HG02970 (cell line): ENCODE results near the gene LRRC61.
"Not testable (repeated sequence)": the region's sequence is repeated elsewhere in the genome, so short reads cannot be mapped to it uniquely, and the experiment has no call there.

Experiments used
- ATAC-seq: cut with Tn5 transposase; IDR thresholded peaks from one replicate; pipeline ENCODE4 v1.9.1; 2021; ENCODE audit warnings: mild to moderate bottlenecking, moderate library complexity, moderate number of reproducible peaks; ENCODE audit not compliant: unreplicated experiment, low FRiP score

Gene LRRC61

GRCh38 chr7:150322833-150323681 is at the start of gene LRRC61, which contains the start of gene ACTR3C:
TSS of gene LRRC61 (plus strand) at chr7:150323355. CDS start at chr7:150336862, 13,507 bp downstream.
TSS of gene ACTR3C (minus strand) at chr7:150323545. CDS start at chr7:150295296, 28,249 bp downstream.
- peak; percentile 72 for ATAC-seq

- not testable (repeated sequence) for ATAC-seq
Observed at GRCh38 chr7:150276132-150276695, 46.9 kb upstream of the LRRC61 start.

- not testable (repeated sequence) for ATAC-seq
Observed at GRCh38 chr7:150278383-150278782, 44.8 kb upstream of the LRRC61 start.

- not testable (repeated sequence) for ATAC-seq
Observed at GRCh38 chr7:150281681-150282403, 41.3 kb upstream of the LRRC61 start.

GRCh38 chr7:150283111-150283510 is 40.0 kb upstream of the LRRC61 start:
- not testable (repeated sequence) for ATAC-seq

GRCh38 chr7:150283608-150284007 is 39.5 kb upstream of the LRRC61 start:
- not testable (repeated sequence) for ATAC-seq

- not testable (repeated sequence) for ATAC-seq
Observed at GRCh38 chr7:150285849-150286754, 37.1 kb upstream of the LRRC61 start.

GRCh38 chr7:150287815-150288214 is 35.3 kb upstream of the LRRC61 start:
- not testable (repeated sequence) for ATAC-seq

GRCh38 chr7:150288816-150289215 is 34.3 kb upstream of the LRRC61 start:
- ATAC-seq: not testable (repeated sequence)

- ATAC-seq: not testable (repeated sequence)
Observed at GRCh38 chr7:150290317-150290716, 32.8 kb upstream of the LRRC61 start.

- not testable (repeated sequence) for ATAC-seq
Observed at GRCh38 chr7:150295027-150295426, 28.1 kb upstream of the LRRC61 start.

- not testable (repeated sequence) for ATAC-seq
Observed at GRCh38 chr7:150295614-150296013, 27.5 kb upstream of the LRRC61 start.

- ATAC-seq: not testable (repeated sequence)
Observed at GRCh38 chr7:150296802-150297201, 26.4 kb upstream of the LRRC61 start.

GRCh38 chr7:150297978-150298377 is 25.2 kb upstream of the LRRC61 start:
- ATAC-seq: not testable (repeated sequence)

GRCh38 chr7:150302908-150303310 is 20.2 kb upstream of the LRRC61 start:
- not testable (repeated sequence) for ATAC-seq

- not testable (repeated sequence) for ATAC-seq
Observed at GRCh38 chr7:150304499-150305258, 18.5 kb upstream of the LRRC61 start.

- ATAC-seq: not testable (repeated sequence)
Observed at GRCh38 chr7:150305259-150305902, 17.8 kb upstream of the LRRC61 start.

- ATAC-seq: not testable (repeated sequence)
Observed at GRCh38 chr7:150305903-150306284, 17.3 kb upstream of the LRRC61 start.

- ATAC-seq: not testable (repeated sequence)
Observed at GRCh38 chr7:150306377-150306776, 16.8 kb upstream of the LRRC61 start.
